Activated T-helper 9 cell treated with anti-CD3 and anti-CD28 coated beads, Interleukin-2, amount 50 U/mL, for 16 hours (primary cell): ENCODE results near the gene MEGF6.

Source experiments
- DNase-seq: peaks from one replicate; pipeline ENCODE4 v3.0.0-alpha.2; 2020; ENCODE audit warnings: low read depth

MEGF6 gene

GRCh38 chr1:3608154-3608553 lies 3.2 kb downstream of the MEGF6 start:
- DNase-seq, result no peak

- DNase-seq, result no peak
Observed at GRCh38 chr1:3607703-3608065, 3.6 kb downstream of the MEGF6 start.

GRCh38 chr1:3606779-3607702 lies 4.3 kb downstream of the MEGF6 start:
- DNase-seq, result no peak

- no peak for DNase-seq
Observed at GRCh38 chr1:3604997-3605823, 6.1 kb downstream of the MEGF6 start.

GRCh38 chr1:3604468-3604974 lies 6.8 kb downstream of the MEGF6 start:
- DNase-seq, result no peak

- DNase-seq, result no peak
Observed at GRCh38 chr1:3603571-3604467, 7.5 kb downstream of the MEGF6 start.

- no peak for DNase-seq
Observed at GRCh38 chr1:3603156-3603555, 8.2 kb downstream of the MEGF6 start.

- no peak for DNase-seq
Observed at GRCh38 chr1:3602375-3602774, 8.9 kb downstream of the MEGF6 start.

GRCh38 chr1:3601743-3602142 lies 9.6 kb downstream of the MEGF6 start:
- no peak for DNase-seq

GRCh38 chr1:3600354-3600753 lies 11.0 kb downstream of the MEGF6 start:
- no peak for DNase-seq

- no peak for DNase-seq
Observed at GRCh38 chr1:3599816-3600215, 11.5 kb downstream of the MEGF6 start.

GRCh38 chr1:3599286-3599811 lies 12.0 kb downstream of the MEGF6 start:
- DNase-seq, result no peak

- DNase-seq, result no peak
Observed at GRCh38 chr1:3598522-3599285, 12.6 kb downstream of the MEGF6 start.

- DNase-seq, result no peak
Observed at GRCh38 chr1:3598051-3598491, 13.2 kb downstream of the MEGF6 start.

GRCh38 chr1:3597599-3597964 lies 13.7 kb downstream of the MEGF6 start:
- DNase-seq, result no peak

GRCh38 chr1:3596663-3597598 lies 14.4 kb downstream of the MEGF6 start:
- DNase-seq, result no peak

GRCh38 chr1:3595949-3596348 lies 15.4 kb downstream of the MEGF6 start:
- no peak for DNase-seq

- no peak for DNase-seq
Observed at GRCh38 chr1:3594706-3595377, 16.5 kb downstream of the MEGF6 start.

- DNase-seq, result no peak
Observed at GRCh38 chr1:3593745-3594144, 17.6 kb downstream of the MEGF6 start.
